CD14-positive monocyte (primary cell): Measurements from ENCODE around the gene KCNE4. TPM values are rescaled to one million over a fixed set of nuclear protein-coding genes. Genes with fewer than 3 reads are reported as not detected.

Experiments
- DNase-seq, 3 donors: peaks; one replicate each; pipeline ENCODE4 v3.0.0-alpha.2; 2011 to 2022
- H2AFZ ChIP-seq: 2 replicates; pipeline ENCODE4 v1.6.0; 2012; ENCODE audit warnings: mild to moderate bottlenecking, low read depth, low read length, inconsistent platforms; ENCODE audit not compliant: insufficient read depth, poor library complexity, severe bottlenecking
- H3K27ac ChIP-seq, 2 donors: 1 replicate in 1 of 2; 2 replicates in 1 of 2; pipeline ENCODE4 v1.5.1; 2012 to 2013; ENCODE audit warnings: low read length in 2 of 2, control low read depth in 1 of 2, inconsistent platforms in 1 of 2, low read depth in 1 of 2, mild to moderate bottlenecking in 1 of 2
- H3K27me3 ChIP-seq, 2 donors: one replicate each; pipeline versions ENCODE4 v1.6.0 to v1.6.1; 2011 to 2013; ENCODE audit warnings: low read length in 2 of 2; ENCODE audit not compliant: control insufficient read depth in 2 of 2, insufficient read depth in 2 of 2
- H3K36me3 ChIP-seq, 2 donors: replicated peaks in 1 of 2; 1 replicate in 1 of 2; 2 replicates in 1 of 2; pipeline versions ENCODE4 v1.5.1 to v1.6.1; 2012 to 2013; ENCODE audit warnings: low read length in 2 of 2, control low read depth in 1 of 2, inconsistent platforms in 1 of 2, mild to moderate bottlenecking in 1 of 2; ENCODE audit not compliant: insufficient read depth in 2 of 2, control insufficient read depth in 1 of 2
- H3K4me1 ChIP-seq, 2 donors: 1 replicate in 1 of 2; 2 replicates in 1 of 2; pipeline versions ENCODE4 v1.5.1 to v1.6.1; 2012 to 2013; ENCODE audit warnings: low read length in 2 of 2, control low read depth in 1 of 2, inconsistent platforms in 1 of 2, mild to moderate bottlenecking in 1 of 2, moderate library complexity in 1 of 2; ENCODE audit not compliant: insufficient read depth in 2 of 2, control insufficient read depth in 1 of 2
- H3K4me2 ChIP-seq: replicated peaks from 2 replicates; pipeline ENCODE3; 2012; ENCODE audit warnings: low read length, moderate library complexity, mild to moderate bottlenecking; ENCODE audit not compliant: poor library complexity, severe bottlenecking; ENCODE audit errors: extremely low read depth
- H3K4me3 ChIP-seq, 3 experiments: fragments of 200-600 bp in 1 of 3; sonication (generic) in 1 of 3; replicated peaks in 1 of 3; 1 replicate in 2 of 3; 2 replicates in 1 of 3; pipeline ENCODE4 v1.5.1; 2011 to 2013; ENCODE audit warnings: low read length in 3 of 3, mild to moderate bottlenecking in 3 of 3, control low read depth in 2 of 3, low read depth in 2 of 3, inconsistent platforms in 1 of 3, moderate library complexity in 1 of 3
- H3K79me2 ChIP-seq: 2 replicates; pipeline ENCODE4 v1.6.0; 2012; ENCODE audit warnings: mild to moderate bottlenecking, control low read depth, inconsistent platforms, low read length, moderate library complexity; ENCODE audit not compliant: insufficient read depth
- H3K9ac ChIP-seq: 2 replicates; pipeline ENCODE4 v1.6.0; 2017; ENCODE audit warnings: low read length, mild to moderate bottlenecking; ENCODE audit not compliant: insufficient read depth, poor library complexity, severe bottlenecking
- H3K9me3 ChIP-seq, 2 donors: replicated peaks in 1 of 2; 1 replicate in 1 of 2; 2 replicates in 1 of 2; pipeline versions ENCODE4 v1.5.1 to v1.6.1; 2012 to 2013; ENCODE audit warnings: low read length in 2 of 2, control low read depth in 1 of 2; ENCODE audit not compliant: control insufficient read depth in 1 of 2, insufficient read depth in 1 of 2
- H4K20me1 ChIP-seq: 2 replicates; pipeline ENCODE4 v1.6.0; 2012; ENCODE audit warnings: mild to moderate bottlenecking, low read length, control low read depth, moderate library complexity; ENCODE audit not compliant: insufficient read depth
- H3K27ac Mint-ChIP-seq, 7 donors: one replicate each; pipeline ENCODE4 v1.8.0; 2020; ENCODE audit warnings: mild to moderate bottlenecking in 7 of 7, mixed read lengths in 7 of 7, moderate library complexity in 6 of 7, inconsistent platforms in 2 of 7
- H3K27me3 Mint-ChIP-seq, 3 donors: one replicate each; pipeline ENCODE4 v1.8.0; 2021 to 2022; ENCODE audit warnings: low read depth in 3 of 3, mild to moderate bottlenecking in 3 of 3, mixed read lengths in 3 of 3, moderate library complexity in 3 of 3, inconsistent platforms in 1 of 3
- H3K36me3 Mint-ChIP-seq, 2 donors: one replicate each; pipeline ENCODE4 v1.8.0; 2020; ENCODE audit warnings: mixed read lengths in 2 of 2, inconsistent platforms in 1 of 2, mild to moderate bottlenecking in 1 of 2
- H3K4me1 Mint-ChIP-seq: one replicate; pipeline ENCODE4 v1.8.0; 2020; ENCODE audit warnings: mild to moderate bottlenecking, mixed read lengths
- H3K4me3 Mint-ChIP-seq, 2 donors: one replicate each; pipeline ENCODE4 v1.8.0; 2020; ENCODE audit warnings: mild to moderate bottlenecking in 2 of 2, mixed read lengths in 2 of 2, moderate library complexity in 1 of 2
- H3K9me3 Mint-ChIP-seq, 7 donors: one replicate each; pipeline ENCODE4 v1.8.0; 2020 to 2022; ENCODE audit warnings: mixed read lengths in 7 of 7, mild to moderate bottlenecking in 6 of 7, moderate library complexity in 6 of 7, inconsistent platforms in 2 of 7
- CTCF ChIP-seq: fragments of 200-600 bp; IDR thresholded peaks from one replicate; pipeline ENCODE4 v1.8.0; 2022; ENCODE audit warnings: antibody characterized with exemption, mild to moderate bottlenecking
- WGBS: methylation state at CpG from one replicate; pipeline ENCODE4 v1.1.5; 2013; ENCODE audit warnings: missing lambda C conversion rate; ENCODE audit not compliant: insufficient coverage; 5-methylcytosine and 5-hydroxymethylcytosine counted together
- intact Hi-C, 2 donors: fragments of 100-400 bp; cut with micrococcal nuclease; formaldehyde crosslinking; loops; one replicate each; pipeline versions ENCODE4 v1.15.0 to v1.15.1; 2023
- polyA plus RNA-seq, 3 donors: library from polyadenylated mRNA; depleted of rRNA in 1 of 3; unstranded in 2 of 3; stranded (reverse) in 1 of 3; fragments of 300-500 nt in 2 of 3; fragments of >200 nt in 1 of 3; fragmentation: Illumina TruSeq in 2 of 3; gene quantifications; 1 replicate in 2 of 3; 2 replicates in 1 of 3; pipeline ENCODE4 v1.2.3, GENCODE V29; 2012 to 2021

The KCNE4 gene
- polyA plus RNA-seq, 3 donors = not detected

GRCh38 chr2:223088866-223089265 is 36.9 kb downstream of the KCNE4 start:
- DNase-seq = no peak
- Histone ChIP-seq H4K20me1 (no peaks in the 10 kb centered on the region), H3K27ac (no peak overlapping the region), H3K9me3 (no peaks in the 10 kb centered on the region), H3K27me3 (no peaks in the 10 kb centered on the region), H3K4me1 (no peaks in the 10 kb centered on the region), H3K4me2 (no peak overlapping the region), H3K36me3 (no peaks in the 10 kb centered on the region), H3K79me2 (no peaks in the 10 kb centered on the region), H3K4me3 (no peak overlapping the region), H2AFZ (no peak overlapping the region), H3K9ac (no peak overlapping the region)
- WGBS = 71% methylated on average over 2 of the region's 3 CpGs
- intact Hi-C loops = no loop called here
- Mint-ChIP-seq H3K9me3 (peaks cover 0 to 5% (median 0%) of the 10 kb centered on the region in 7 donors), H3K36me3 (no peaks in the 10 kb centered on the region), H3K4me1 (no peaks in the 10 kb centered on the region), H3K4me3 (no peak overlapping the region), H3K27me3 (peaks cover 3 to 6% (median 4%) of the 10 kb centered on the region in 3 donors), H3K27ac (no peak overlapping the region)
- no peak for TF ChIP-seq CTCF

- H2AFZ ChIP-seq = no peak overlapping the region
- TF ChIP-seq CTCF = no peak
- H3K9me3 Mint-ChIP-seq = peaks cover 0 to 5% (median 0%) of the 10 kb centered on the region in 7 donors
- no peak overlapping the region for H3K4me3 ChIP-seq
- H3K4me1 ChIP-seq = no peaks in the 10 kb centered on the region
- no CpG with 5 or more reads among the region's 5 CpGs for WGBS
- H3K79me2 ChIP-seq = no peaks in the 10 kb centered on the region
- H3K27me3 ChIP-seq = no peaks in the 10 kb centered on the region
- H3K27me3 Mint-ChIP-seq = peaks cover 3 to 6% (median 4%) of the 10 kb centered on the region in 3 donors
- H3K27ac Mint-ChIP-seq = no peak overlapping the region
- no peak overlapping the region for H3K9ac ChIP-seq
- H3K27ac ChIP-seq = no peak overlapping the region
- H3K36me3 Mint-ChIP-seq = no peaks in the 10 kb centered on the region
- H3K36me3 ChIP-seq = no peaks in the 10 kb centered on the region
- H3K9me3 ChIP-seq = no peaks in the 10 kb centered on the region
- intact Hi-C loops = no loop called here
- H4K20me1 ChIP-seq = no peaks in the 10 kb centered on the region
- peaks cover 4% of the 10 kb centered on the region for H3K4me1 Mint-ChIP-seq
- no peak for DNase-seq
- H3K4me3 Mint-ChIP-seq = no peak overlapping the region
- no peak overlapping the region for H3K4me2 ChIP-seq
Measured at GRCh38 chr2:223090039-223090438, 38.0 kb downstream of the KCNE4 start.
